Vagina (tissue), 2 donors: ENCODE results near the gene PACS1. TPM values are rescaled to one million over a fixed set of nuclear protein-coding genes. Genes with fewer than 3 reads are reported as not detected.

Experiments
- DNase-seq, 2 donors: peaks; one replicate each; pipeline ENCODE4 v3.0.0-alpha.2; 2017; ENCODE audit errors: extremely low spot score in 2 of 2
- H3K27ac ChIP-seq: fragments of 200-600 bp; sonication (generic); one replicate; pipeline ENCODE4 v1.5.1; 2019
- H3K27me3 ChIP-seq: fragments of 200-600 bp; sonication (generic); one replicate; pipeline ENCODE4 v1.5.1; 2019
- H3K36me3 ChIP-seq, 2 donors: fragments of 200-600 bp; sonication (generic); one replicate each; pipeline ENCODE4 v1.5.1; 2017 to 2019
- H3K4me1 ChIP-seq: fragments of 200-600 bp; sonication (generic); one replicate; pipeline ENCODE4 v1.5.1; 2019
- H3K4me3 ChIP-seq, 2 donors: fragments of 200-600 bp; sonication (generic); 1 replicate in 1 of 2; 2 replicates in 1 of 2; pipeline ENCODE4 v1.5.1; 2016 to 2019
- H3K9me3 ChIP-seq: fragments of 200-600 bp; sonication (generic); one replicate; pipeline ENCODE4 v1.5.1; 2019
- POLR2A ChIP-seq, 2 donors: fragments of 450-650 bp; IDR thresholded peaks; one replicate each; pipeline ENCODE4 v1.6.1; 2017; ENCODE audit warnings: antibody characterized with exemption in 2 of 2, mild to moderate bottlenecking in 2 of 2, moderate library complexity in 2 of 2
- POLR2AphosphoS5 ChIP-seq, 2 donors: sonication (generic); formaldehyde crosslinking; IDR thresholded peaks; one replicate each; pipeline ENCODE4 v1.9.0; 2017; ENCODE audit warnings: antibody characterized with exemption in 2 of 2, mild to moderate bottlenecking in 2 of 2, low read depth in 1 of 2; ENCODE audit not compliant: insufficient read depth in 1 of 2
- intact Hi-C: fragments of 100-400 bp; cut with DNase I; formaldehyde crosslinking; loops from one replicate; pipeline ENCODE4 v1.15.1; 2023
- total RNA-seq: library from RNA; depleted of rRNA; stranded (reverse); fragments of >200 nt; gene quantifications from one replicate; pipeline ENCODE4 v1.2.3, GENCODE V29; 2016
- TF ChIP-seq, protein P1 (sequence below), 3 experiments: fragments of 450-650 bp in 2 of 3; fragments of 200-600 bp in 1 of 3; sonication (generic) in 1 of 3; IDR thresholded peaks; one replicate each; pipeline ENCODE4 v1.5.1; 2017 to 2019; ENCODE audit warnings: antibody characterized with exemption in 3 of 3, mild to moderate bottlenecking in 2 of 3, moderate library complexity in 2 of 3

Gene PACS1
- total RNA-seq, 1 donor from 2014 or later, result 66.0 TPM

GRCh38 chr11:66230156-66230555 is 160.1 kb downstream of the PACS1 start:
- Histone ChIP-seq H3K4me3 (no peak overlapping the region), H3K9me3 (no peaks in the 10 kb centered on the region), H3K27me3 (no peaks in the 10 kb centered on the region), H3K36me3 (peaks cover 0 to 55% of the 10 kb centered on the region in 2 donors), H3K27ac (no peak overlapping the region), H3K4me1 (no peaks in the 10 kb centered on the region)
- no peak for DNase-seq
- TF ChIP-seq POLR2A (IDR thresholded peaks at IDR 0.05), result no peak
- no peak for TF ChIP-seq POLR2AphosphoS5 (IDR thresholded peaks at IDR 0.05; ENCODE audit: insufficient read depth in 1 of 2, low read depth in 1 of 2)
- TF ChIP-seq, protein P1, sequence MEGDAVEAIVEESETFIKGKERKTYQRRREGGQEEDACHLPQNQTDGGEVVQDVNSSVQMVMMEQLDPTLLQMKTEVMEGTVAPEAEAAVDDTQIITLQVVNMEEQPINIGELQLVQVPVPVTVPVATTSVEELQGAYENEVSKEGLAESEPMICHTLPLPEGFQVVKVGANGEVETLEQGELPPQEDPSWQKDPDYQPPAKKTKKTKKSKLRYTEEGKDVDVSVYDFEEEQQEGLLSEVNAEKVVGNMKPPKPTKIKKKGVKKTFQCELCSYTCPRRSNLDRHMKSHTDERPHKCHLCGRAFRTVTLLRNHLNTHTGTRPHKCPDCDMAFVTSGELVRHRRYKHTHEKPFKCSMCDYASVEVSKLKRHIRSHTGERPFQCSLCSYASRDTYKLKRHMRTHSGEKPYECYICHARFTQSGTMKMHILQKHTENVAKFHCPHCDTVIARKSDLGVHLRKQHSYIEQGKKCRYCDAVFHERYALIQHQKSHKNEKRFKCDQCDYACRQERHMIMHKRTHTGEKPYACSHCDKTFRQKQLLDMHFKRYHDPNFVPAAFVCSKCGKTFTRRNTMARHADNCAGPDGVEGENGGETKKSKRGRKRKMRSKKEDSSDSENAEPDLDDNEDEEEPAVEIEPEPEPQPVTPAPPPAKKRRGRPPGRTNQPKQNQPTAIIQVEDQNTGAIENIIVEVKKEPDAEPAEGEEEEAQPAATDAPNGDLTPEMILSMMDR (IDR thresholded peaks at IDR 0.05), result no peak
- intact Hi-C loops, result no loop called here

DNA sequence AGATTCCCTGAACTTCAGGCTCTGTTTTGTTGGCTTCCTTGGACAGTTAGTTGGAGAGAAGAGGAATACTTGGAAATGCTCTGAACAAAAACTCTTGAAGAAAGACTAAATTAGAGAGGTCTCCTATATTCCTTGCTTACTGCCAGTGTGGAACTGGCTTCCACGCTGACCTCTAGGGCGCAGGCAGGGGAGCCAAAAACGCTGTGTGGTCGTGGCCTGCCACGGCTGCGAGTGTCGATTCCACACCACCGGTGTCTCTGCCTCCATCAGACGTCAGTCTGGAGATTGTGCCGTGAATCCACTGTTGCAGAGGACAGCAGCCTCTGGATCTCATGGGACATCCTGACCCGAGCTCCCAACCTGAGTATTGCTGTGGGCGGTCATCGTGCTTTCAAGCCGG is 160.9 kb downstream of the PACS1 start:
- intact Hi-C loops, result no loop called here
- Histone ChIP-seq H3K9me3 (no peaks in the 10 kb centered on the region), H3K27me3 (no peaks in the 10 kb centered on the region), H3K4me1 (no peaks in the 10 kb centered on the region), H3K36me3 (peaks cover 0 to 63% of the 10 kb centered on the region in 2 donors), H3K4me3 (no peak overlapping the region), H3K27ac (no peak overlapping the region)
- no peak for DNase-seq
- TF ChIP-seq, protein P1 (IDR thresholded peaks at IDR 0.05), result no peak
- TF ChIP-seq POLR2AphosphoS5 (IDR thresholded peaks at IDR 0.05; ENCODE audit: insufficient read depth in 1 of 2, low read depth in 1 of 2), result no peak
- TF ChIP-seq POLR2A (IDR thresholded peaks at IDR 0.05), result no peak

- no peak for DNase-seq
- TF ChIP-seq POLR2A (IDR thresholded peaks at IDR 0.05), result no peak
- TF ChIP-seq, protein P1 (IDR thresholded peaks at IDR 0.05), result no peak
- no peak for TF ChIP-seq POLR2AphosphoS5 (IDR thresholded peaks at IDR 0.05; ENCODE audit: insufficient read depth in 1 of 2, low read depth in 1 of 2)
- Histone ChIP-seq H3K27me3 (no peaks in the 10 kb centered on the region), H3K9me3 (no peaks in the 10 kb centered on the region), H3K36me3 (peaks cover 0 to 63% of the 10 kb centered on the region in 2 donors), H3K4me1 (no peaks in the 10 kb centered on the region), H3K4me3 (no peak overlapping the region), H3K27ac (no peak overlapping the region)
- intact Hi-C loops, result no loop called here
Observed at GRCh38 chr11:66231561-66231960, 161.5 kb downstream of the PACS1 start.

- Histone ChIP-seq H3K4me1 (no peaks in the 10 kb centered on the region), H3K36me3 (peaks cover 0 to 57% of the 10 kb centered on the region in 2 donors), H3K4me3 (no peak overlapping the region), H3K9me3 (no peaks in the 10 kb centered on the region), H3K27ac (no peak overlapping the region), H3K27me3 (no peaks in the 10 kb centered on the region)
- TF ChIP-seq POLR2AphosphoS5 (IDR thresholded peaks at IDR 0.05; ENCODE audit: insufficient read depth in 1 of 2, low read depth in 1 of 2), result no peak
- TF ChIP-seq, protein P1 (IDR thresholded peaks at IDR 0.05), result no peak
- no peak for TF ChIP-seq POLR2A (IDR thresholded peaks at IDR 0.05)
- intact Hi-C loops, result no loop called here
- DNase-seq, result no peak
Observed at GRCh38 chr11:66232769-66233168, 162.7 kb downstream of the PACS1 start.

DNA sequence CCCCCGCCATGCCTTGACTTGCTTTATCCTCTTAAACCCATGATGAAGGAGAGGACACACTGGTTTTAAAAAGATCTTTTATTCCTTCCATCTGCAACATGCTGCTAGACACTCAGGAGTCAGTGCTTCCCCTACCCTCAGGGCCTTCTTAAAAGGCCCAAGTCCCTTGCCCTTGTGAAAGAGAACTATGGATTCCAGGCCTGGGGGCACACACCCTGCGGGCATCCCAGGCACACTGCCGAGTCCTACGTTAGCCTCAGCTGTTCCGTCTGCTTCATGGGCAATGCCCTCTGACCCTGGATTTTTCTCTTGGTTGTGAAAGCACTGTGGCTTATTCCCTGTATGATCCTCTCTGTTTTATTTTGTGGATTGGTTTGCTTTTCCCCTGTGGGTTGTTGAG is 163.2 kb downstream of the PACS1 start:
- intact Hi-C loops, result no loop called here
- H3K4me3 ChIP-seq, result no peak overlapping the region
- no peak for TF ChIP-seq POLR2AphosphoS5 (IDR thresholded peaks at IDR 0.05; ENCODE audit: insufficient read depth in 1 of 2, low read depth in 1 of 2)
- no peak for TF ChIP-seq POLR2A (IDR thresholded peaks at IDR 0.05)
- no peaks in the 10 kb centered on the region for H3K27me3 ChIP-seq
- no peaks in the 10 kb centered on the region for H3K4me1 ChIP-seq
- peaks cover 0 to 52% of the 10 kb centered on the region in 2 donors for H3K36me3 ChIP-seq
- H3K9me3 ChIP-seq, result no peaks in the 10 kb centered on the region
- H3K27ac ChIP-seq, result no peak overlapping the region
- no peak for DNase-seq
